HG03097 (cell line): ENCODE data around the gene IDUA.

Source experiments
- ATAC-seq: cut with Tn5 transposase; IDR thresholded peaks from one replicate; pipeline ENCODE4 v1.9.1; 2021; ENCODE audit not compliant: unreplicated experiment, low FRiP score

Gene IDUA

DNA sequence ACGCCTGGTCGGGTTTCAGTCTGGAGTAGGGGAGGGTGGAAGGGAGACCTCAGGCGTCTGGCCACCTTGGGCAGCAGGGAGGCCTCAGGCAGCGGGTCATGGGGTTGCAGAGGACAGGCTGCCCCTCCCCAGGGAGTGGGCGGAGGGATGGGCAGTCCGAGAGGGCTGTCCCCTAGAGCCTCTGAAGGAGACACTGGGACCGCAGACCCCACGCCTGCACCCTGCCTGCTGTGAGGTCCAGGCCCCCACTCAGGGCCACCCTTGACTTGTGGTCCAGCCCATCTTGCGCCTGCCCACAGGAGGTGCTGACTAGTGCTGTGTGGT lies 41.0 kb downstream of the IDUA start:
- no peak for ATAC-seq

DNA sequence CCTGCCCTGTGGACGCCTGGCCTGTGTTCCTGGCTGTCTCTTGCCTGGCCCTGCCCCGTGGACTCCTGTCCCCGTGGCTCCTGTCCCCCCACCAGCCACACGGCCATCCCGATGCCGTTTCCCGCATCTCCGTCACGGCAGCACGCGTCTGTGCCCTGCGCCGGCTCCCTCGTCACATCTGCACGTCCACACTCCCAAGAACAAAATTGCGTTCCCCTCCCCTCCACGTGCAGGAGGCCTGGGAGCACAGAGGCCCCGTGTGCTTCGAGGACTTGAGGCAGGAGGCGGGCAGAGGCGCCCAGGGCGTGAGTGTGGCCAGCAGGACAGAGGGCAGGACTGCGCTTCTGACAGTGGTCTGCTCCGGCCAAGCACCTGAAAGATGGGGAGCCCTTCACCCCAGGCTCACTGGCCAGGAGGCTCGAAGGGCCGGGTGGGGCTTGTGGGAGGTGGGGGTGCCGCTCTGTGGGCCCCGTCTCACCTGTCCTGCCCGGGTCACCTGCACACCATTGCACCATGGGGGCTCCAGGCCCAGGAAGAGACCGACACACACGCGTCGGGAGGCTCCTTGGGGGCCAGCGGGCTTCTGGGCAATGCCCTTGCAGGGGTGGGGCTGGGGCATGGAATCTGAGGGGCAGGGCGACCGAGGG lies 41.9 kb downstream of the IDUA start:
- ATAC-seq, result no peak

DNA sequence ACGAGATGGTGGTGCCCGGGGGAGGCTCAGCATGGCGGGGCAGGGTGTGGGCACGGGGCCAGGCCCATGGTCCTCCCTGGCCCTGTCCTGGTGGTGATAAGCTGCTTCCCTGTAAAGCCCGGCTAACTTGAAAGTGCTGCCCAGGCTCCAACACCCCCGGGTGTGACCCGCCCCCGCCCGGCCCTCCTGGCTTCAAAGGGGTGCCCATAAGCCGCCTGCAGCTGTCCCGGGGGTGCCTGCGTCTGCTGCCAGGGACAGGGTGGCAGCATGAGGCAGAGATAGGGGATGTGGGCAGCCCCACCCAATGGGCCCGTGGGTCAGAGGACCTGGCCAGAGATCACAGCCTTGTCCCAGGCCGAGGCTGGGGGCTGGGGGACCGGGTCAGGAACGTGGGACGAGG lies 42.7 kb downstream of the IDUA start:
- no peak for ATAC-seq

DNA sequence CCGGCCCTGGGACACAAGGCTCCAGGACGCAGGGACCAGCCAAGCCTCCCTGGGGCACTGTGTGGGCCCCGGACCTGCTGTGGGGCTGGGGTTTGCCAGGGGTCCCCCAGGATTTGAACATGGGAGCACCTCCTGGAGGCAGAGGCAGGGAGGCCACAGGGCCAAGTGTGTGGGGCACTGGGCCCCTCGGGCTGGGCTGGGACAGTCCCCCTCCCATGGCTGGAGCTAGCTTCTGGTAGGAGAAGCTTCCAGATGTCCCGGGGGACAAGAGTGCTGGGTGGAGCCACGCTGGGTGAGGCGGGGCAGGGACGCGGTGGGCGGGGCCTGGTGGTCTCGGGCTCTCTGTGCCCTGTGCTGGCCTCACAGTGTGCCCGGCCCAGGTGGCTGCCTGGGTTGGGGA lies 43.2 kb downstream of the IDUA start:
- no peak for ATAC-seq

DNA sequence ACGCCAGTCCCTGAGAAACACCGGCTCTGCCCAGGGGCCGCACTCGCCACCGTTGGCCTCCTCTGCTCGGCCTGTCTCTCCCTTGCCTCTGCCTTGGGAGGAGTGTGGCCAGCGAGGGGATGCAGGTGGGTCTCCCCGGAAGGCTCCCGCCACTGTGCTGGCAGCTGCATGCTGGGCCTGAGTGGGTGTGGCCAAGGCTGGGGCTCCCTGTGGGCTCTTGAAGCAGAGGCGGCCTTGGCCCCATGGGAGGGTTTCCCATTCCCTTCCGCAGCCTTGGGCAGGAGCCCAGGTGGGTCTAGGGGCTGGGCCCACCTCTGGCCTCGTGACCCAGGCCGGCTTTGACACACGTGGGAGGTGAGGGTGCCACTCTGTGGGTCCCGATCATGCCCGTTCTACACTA lies 43.7 kb downstream of the IDUA start:
- no peak for ATAC-seq

DNA sequence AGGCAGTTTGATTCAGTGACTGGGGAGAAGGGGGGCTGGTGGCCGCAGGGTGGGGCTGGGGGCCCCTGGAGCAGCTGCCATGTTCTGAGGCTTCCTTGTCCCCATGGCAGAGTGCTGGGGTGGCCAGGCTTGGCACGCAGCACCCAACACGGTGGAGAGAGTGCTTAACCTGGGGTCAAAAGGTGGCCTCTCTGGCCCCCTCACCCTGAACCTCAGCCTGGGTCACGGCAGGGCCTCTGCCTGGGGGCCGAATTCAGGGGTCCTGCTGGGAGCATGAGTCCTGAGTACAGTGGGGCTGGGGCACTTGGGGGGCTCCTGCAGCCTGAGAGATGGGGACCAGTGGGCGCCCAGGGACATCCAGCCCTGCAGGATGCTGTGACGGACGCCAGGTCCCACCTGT lies 44.5 kb downstream of the IDUA start:
- no peak for ATAC-seq

DNA sequence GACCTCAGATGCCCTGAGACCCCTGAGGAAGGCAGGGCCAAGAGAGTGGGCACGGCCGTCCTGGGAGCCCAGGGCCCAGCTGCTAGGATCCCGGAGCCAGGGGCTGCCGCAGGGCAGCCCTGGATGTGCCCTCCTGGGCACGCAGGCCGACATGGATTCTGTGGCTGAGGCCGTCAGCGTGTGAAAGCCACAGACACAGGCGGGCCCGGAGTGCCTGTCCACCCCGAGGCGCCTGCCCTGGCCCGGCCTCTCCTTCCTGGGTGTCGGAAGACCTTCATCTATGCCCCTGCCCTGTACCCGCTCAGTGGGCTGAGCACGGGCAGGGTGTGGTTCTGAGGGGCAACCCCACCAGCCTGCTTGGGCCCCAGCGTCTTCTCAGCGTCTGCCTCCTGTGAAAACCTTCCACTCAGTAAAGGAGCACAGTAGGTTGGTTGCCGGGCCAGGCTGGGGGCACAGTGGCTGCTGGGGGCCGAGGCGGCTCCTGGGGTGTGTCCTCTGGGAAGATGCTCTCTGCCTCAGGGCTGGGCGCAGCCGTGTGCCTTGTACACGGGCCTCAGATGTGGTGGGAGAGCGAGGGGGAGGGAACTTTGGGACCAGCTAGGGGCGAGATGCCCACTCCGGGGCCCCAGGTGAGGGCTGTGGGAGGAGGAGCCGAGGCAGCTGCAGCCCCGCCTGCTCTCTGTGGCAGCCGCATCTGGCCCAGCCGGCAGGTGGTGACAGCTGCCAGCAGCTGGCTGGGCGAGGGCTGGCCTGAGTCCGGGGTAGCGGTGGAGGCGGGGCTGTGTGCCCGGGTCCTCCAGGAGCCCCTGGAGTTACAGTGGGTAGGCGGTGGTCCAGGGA lies 45.3 kb downstream of the IDUA start:
- no peak for ATAC-seq

DNA sequence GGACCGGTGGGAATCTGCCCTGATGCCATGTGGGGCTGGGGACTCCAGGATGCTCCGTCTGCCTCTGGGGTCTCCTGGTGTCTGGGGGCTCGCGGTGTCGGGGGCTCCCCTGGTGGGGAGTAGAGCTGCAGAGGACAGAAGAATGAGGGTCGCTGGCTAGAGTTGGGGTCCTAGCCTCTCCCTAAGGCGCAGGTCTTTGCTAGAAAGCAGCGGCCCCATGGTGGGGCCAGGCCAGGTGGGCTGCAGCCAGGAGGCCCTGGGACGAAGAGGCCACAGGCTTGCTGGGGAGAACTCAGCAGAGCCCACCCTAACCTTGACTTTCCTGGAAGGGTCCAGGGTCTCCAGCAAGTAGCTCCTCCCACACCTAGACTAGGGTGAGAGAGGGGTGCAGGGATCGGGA lies 46.0 kb downstream of the IDUA start:
- no peak for ATAC-seq

DNA sequence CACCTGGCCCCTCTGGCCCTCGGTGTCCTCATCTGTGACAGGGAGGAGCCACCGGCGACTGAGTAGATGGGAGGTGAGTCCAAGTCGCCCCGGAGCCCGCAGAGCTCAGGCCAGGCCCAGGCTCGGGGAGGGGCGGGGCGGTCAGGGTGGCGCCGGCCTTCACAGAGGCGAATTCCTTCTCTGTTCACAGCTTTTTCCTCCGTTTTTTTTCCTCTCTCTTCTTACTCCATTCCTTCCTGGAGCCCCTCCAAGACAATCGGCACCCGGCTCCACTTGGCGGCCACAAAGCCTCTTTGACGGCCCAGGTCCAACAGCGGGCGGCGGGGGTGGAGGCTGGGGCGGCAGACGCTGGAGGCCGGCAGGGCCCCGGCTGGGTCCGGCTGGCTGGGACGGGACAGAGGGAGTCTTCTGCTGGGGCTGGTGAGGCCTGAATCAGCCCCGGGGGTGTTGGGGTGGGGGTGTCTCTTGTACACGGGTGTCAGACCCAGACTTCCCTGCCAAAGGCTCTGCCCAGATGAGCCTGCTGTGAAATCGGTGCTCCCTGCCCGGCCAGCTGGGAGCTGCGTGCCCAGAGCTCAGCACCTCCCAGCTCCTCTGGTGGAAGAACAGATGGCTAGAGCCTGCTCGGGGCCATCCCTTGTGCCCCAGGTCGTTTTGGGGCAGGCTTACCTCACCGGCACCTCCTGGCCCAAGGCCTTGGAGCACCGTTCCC lies 47.2 kb downstream of the IDUA start:
- no peak for ATAC-seq

DNA sequence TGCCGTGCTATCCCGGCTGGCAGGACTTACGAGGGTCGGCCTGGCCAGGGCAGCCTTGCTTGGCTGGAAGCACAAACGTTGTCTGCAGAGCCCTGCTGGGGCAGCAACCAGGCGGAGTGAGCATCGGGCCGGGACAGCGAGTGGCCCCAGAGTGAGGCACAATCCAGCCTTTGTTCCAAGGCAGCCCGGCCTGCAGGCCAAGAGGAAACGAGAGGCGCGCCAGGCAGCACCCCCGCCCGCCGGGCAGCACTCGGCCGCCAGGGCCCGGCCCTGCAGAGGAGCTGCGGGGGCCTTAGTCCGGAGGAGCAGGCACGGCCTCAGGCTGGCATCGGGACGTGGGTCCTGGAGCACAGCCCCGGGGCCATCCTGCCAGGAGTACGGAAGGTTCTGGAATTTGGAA lies 48.7 kb downstream of the IDUA start:
- ATAC-seq, result no peak

DNA sequence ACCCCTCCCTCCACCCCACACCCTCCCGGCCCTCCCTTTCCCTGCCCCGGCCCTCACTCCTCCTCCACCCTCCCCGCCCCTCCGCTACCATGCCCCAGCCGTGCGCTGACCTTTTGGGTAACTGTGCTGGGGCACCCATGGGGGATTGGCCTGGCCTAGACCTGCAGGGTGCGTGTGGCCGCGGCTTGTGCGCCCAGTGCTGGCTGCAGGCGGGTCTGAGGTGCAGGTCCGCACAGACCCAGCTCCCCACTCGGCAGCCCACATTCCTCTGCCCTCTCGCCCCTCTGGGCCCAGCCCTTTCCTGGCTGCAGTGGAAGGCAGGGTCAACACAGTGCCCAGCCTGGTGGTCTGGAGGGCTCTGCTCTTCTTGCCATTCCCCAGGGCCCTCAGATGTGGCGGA lies 49.3 kb downstream of the IDUA start:
- no peak for ATAC-seq

DNA sequence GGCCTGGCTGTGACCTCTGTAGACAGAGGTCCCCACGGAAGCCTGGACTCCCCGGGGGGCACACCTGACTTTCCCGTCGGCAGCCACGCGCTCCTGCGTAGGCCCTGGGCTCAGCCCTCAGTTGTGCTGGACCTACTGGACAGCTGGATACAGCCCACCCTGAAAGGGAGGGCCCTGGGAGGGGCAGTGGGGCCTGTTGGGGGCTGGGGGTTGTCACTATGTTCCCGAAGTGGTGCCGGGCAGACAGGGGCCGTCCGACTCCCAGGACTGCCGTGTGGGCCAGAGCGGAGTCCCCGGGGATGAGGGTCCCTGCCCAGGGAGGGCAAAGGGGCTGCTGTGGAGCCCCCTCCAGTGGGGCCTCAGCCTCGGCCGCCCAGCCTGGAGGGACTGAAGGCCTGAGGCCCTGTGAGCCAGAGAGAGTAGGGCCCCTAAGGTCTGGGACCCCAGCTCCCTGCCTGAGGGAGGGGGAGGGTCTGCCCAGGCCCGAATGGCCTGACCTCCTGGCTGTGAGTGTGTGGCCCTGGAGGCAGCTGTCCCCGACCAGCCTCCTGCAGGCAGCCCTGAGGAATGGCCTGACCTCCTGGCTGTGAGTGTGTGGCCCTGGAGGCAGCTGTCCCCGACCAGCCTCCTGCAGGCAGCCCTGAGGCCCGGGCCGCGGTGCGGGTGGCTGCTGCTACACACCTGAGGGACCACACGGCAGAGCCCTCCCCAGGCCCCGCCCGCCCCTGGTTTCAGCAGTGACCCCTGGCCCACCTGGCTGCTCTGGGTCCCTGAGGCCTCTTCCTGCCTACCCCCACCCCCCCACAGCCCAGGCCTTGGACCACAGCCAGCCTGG lies 50.3 kb downstream of the IDUA start:
- ATAC-seq, result no peak

DNA sequence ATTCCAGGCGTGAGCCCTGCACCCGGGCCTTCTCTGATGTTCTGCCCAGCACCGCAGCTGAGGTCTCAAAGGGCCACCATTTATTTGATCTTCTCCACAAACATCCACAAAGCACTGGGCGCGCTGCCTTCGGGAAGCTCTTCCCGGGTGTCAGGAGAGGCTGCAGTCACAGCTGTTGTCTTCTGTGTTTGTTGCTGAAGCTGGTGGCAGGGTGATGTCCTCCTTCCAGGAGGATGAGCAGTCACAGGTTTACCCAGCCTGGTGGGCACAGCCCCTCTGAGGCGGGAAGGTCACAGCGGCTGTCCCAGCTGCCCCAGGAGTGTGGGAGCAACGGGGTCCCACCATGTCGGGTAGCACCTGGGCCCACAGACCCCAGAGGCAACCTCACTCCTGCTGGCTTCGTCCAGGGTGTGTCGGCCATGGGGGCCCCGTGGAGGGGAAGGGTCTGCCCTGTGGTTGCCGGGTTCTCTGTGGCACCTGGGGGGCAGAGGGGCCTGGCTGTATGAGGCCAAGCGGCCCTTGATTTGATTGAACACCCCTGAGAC lies 52.2 kb downstream of the IDUA start:
- ATAC-seq, result no peak

DNA sequence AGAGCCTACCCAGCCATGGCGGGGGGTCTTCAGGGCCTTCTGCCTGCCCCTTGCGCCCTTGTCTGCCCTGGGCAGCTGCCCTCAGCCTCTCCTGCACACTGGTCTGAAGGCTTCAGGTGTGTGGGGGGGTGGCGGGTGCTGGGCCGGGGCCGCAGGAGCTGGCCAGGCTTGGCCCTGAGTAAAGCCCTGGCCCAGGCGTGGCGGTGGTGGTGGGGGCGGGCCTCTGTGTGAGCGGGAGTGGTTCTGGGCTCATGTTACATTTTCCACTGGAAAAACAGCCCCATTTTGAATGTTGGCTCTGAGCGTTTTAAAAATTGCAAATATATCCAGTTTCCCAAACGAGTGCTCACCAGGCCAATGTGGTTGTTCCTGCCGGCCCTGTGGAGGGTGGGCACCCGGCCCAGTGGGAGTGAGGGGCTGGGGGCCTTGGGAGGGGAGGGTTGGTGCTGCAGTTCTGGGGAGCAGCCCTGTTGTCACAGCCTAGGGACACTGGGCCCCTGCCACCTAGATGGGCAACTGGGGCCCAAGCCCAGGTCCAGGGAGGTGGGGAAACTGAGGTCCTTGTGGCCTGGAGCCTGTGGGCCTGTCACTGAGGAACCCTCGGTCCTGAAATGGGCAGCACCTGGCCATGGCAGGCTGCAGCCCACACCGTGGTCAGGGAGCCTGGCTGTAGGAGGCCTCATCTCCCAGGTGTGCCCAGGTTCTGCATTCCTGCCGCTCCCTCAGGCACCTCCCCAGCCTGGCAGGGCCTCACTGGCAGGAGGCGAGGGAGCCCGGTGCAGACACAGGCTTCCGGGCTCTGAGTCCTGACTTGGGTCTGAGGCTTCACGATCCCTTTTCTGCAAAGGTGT lies 52.9 kb downstream of the IDUA start:
- ATAC-seq, result no peak

DNA sequence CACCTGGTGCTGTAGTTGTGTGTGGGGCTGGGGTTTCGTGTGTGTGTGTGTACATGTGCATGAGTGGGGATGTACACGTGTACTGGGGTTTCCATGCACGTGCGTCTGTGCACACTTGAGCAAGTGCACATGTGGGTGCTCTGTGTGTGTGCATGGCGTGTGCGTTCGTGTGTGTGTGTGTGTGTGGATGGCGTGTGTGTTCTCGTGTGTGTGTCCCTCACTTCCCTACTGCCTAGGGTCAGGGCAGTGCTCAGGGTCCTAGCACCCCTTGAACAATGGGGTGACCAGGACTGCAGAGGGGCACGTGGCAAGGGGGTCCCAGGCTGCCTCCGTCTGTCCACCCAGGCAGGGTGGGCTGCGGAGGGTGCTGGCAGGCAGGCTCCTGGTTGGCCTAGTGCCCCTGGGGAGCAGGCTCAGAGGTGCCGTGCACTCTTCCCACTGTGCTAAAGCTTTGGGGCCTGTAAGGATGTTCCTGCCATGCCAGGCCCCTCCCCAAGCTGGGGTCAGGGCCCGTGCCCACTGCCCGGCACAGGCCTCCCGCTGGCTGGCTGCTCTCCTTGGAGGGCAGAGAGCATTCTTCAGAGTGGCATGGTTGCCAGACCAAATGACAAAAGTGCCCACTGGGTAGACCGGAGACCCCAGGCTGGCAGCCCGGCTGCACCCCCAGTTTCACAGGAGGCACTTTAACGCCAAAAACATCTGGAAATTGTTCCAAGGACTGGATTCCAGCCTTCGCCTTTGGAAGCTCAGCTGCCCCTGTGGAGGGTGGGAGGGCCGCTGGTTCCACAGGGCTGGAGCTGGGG lies 53.7 kb downstream of the IDUA start:
- ATAC-seq, result no peak

DNA sequence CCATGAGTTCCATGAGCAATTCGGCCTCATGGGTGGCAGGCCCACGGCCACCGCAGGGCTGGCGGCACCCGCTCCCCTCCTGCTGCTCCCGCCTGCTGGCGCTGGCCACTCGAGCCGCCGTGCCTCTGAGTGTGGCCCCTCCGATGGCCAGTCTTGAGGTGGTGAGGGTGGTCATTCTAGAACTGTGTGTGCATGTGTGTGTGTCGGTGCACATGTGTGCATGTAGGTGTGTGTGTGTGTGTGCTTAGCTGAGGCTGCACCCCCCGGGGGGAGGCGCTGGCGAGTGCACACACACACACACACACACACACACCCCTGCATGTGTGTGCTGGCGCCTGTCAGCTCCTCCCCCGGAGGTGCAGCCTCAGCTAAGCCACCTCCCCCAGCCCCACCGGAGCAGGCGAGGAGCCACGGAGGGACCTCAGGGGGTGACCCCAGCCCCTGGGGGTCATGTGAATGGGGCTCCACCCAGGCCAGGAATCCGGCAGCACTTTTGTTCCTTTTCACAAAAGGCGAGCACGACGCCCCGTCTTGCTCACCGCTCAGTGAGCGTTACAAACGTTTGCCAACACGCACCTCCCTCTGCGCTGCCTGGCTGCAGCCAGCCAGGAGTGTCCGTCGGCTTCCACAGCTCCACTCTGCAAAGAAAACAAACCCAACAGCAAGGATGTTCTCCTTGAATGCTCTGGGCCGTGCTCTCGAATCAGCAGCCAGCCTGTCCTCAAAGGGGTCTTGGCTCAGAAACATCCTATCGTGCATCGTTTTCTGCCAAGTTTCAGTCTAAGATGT lies 54.5 kb downstream of the IDUA start:
- no peak for ATAC-seq

DNA sequence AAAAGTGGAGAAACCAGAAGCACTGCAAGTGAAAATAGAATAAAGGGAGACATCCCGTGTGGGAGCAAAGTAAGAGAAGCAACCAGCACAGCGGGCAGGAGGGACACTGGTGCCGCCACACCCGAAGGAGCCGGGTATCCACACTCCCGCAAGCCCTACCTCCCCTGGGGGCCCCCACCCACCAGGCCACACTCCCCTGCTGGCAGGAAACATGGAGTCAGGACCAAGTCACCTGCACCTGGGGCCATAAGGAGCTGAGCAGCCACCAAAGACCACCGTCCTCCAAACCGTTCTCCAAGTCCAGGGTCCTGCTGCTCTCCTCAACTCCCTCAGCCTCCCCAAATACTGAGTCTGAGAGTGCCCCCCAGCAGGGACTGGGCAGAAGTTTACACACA lies 55.1 kb downstream of the IDUA start:
- ATAC-seq, result no peak

DNA sequence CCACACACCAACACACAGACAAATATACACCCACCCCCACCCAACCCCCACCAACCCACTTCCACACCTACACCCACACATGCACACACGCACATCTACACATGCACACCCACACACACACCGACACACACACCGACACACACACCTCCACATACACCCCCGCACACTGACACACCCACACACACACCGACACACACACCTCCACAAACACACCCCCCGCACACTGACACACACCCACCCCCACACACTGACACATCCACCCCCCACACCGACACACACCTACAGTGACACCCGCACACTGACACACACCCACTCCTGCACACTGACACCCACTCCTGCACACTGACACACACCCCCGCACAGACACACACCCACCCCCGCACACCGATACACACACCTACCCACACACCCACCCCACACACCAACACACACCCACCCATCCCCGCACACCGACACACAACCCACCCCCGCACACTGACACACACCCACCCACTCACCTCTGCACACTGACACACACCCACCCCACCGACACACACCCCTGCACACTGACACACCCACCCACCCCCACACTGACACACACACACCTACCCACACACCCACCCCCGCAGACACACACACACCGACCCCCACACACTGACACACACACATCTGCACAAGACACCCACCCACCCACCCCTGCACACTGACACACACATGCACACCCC lies 55.7 kb downstream of the IDUA start:
- no peak for ATAC-seq
